ENCODE results near the gene EVPL. TPM values are rescaled to one million over a fixed set of nuclear protein-coding genes. Genes with fewer than 3 reads are reported as not detected.
A peak's percentile ranks its signal among the peaks of the same experiment; 100 is the strongest.
"Not testable (repeated sequence)": the region's sequence is repeated elsewhere in the genome, so short reads cannot be mapped to it uniquely, and the experiment has no call there.

EVPL gene
- total RNA-seq, 1 donor from 2014 or later, result not detected

DNA sequence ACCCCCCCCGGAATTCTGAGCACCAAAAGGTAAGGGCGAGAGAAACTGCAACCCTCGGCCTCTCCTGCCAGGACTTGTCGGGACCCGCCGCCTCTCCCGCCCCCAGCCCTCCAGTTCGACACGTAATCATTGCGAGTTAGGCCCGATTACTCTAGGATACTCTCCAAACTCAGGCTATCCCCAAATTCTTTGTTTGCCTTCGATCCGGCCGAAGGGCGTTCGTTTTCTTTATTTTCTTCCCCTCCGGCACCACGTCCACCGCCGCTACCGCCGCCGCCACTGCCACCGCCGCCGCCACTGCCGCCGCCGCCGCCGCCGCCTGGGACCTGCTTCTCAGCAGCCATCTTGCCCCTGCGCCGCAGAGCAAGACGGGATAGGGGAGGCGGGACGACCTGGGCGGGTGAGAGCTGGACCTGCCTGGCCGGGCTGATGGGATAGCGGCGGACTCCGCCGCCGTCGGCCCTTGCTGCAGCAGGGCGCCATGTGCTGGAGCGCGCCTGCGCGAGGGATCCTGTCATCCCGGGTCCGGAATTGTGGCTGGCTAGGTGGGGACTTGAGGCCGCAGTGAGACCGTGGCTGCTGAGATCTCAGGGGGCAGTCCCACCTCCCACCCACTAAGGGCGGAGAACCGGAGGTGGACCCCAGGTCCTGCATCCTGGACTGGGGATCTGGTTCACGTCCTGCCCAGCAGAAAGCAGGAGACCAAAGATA lies 45.2 kb upstream of the EVPL start, which contains the start of gene SRP68:
Gene SRP68 (minus strand): TSS at position 370 of the 711 bp plus-strand sequence. CDS start 26 bp downstream, at position 344.
- TF ChIP-seq, protein P1, sequence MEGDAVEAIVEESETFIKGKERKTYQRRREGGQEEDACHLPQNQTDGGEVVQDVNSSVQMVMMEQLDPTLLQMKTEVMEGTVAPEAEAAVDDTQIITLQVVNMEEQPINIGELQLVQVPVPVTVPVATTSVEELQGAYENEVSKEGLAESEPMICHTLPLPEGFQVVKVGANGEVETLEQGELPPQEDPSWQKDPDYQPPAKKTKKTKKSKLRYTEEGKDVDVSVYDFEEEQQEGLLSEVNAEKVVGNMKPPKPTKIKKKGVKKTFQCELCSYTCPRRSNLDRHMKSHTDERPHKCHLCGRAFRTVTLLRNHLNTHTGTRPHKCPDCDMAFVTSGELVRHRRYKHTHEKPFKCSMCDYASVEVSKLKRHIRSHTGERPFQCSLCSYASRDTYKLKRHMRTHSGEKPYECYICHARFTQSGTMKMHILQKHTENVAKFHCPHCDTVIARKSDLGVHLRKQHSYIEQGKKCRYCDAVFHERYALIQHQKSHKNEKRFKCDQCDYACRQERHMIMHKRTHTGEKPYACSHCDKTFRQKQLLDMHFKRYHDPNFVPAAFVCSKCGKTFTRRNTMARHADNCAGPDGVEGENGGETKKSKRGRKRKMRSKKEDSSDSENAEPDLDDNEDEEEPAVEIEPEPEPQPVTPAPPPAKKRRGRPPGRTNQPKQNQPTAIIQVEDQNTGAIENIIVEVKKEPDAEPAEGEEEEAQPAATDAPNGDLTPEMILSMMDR (IDR thresholded peaks at IDR 0.05), result no peak
- H3K27ac ChIP-seq, result peak within 1 kb of the TSS; percentile 50 to 68
- peak; percentile 67 to 96 for DNase-seq (ENCODE audit: low spot score in 2 of 2)
- H3K4me1 ChIP-seq, result peaks cover 17 to 38% of the 10 kb centered on the region in 2 donors
- H3K36me3 ChIP-seq, result peaks cover 14 to 16% of the 10 kb centered on the region in 2 donors
- H3K27me3 ChIP-seq, result peaks cover 31% of the 10 kb centered on the region
- H3K4me3 ChIP-seq, result peak within 1 kb of the TSS; percentile 81 to 96
- intact Hi-C loops (cut with DNase I), result loop anchor here (2.0 kb wide), 1 partner anchor 30 kb away; the partner anchor contains the start of gene EXOC7
- H3K9me3 ChIP-seq, result no peaks in the 10 kb centered on the region

DNA sequence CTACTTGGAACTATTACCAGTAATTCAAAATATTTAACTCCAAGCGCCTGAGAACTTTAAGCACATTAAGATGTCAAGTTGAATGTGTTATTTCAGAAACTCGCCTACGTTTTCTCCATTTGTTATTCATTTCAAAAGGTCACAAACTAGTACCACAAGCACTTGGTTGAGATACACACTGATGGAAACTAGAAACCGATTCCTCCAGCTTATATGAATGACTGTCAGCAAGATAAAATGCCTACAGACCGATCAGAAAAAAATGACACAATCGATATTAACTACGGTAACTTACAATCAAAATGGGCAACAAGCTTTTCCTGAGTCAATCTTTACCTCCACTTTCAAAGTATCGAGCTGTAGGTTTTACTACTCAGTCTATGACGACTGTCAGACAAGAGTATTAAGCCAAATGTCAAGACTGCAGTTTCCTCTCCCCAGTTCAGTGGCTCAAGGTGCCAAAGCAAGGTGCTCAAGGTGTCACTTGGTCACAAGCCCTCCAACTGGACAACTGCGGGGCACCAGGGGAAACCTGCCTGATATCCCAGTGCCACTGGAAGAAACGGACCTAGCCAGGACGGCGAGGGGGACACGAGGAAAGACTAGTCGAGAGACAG lies 44.5 kb upstream of the EVPL start:
- H3K27ac ChIP-seq, result peak overlapping the region; percentile 50 to 68
- peaks cover 24% of the 10 kb centered on the region for H3K27me3 ChIP-seq
- H3K9me3 ChIP-seq, result no peaks in the 10 kb centered on the region
- peaks cover 17 to 37% of the 10 kb centered on the region in 2 donors for H3K4me1 ChIP-seq
- intact Hi-C loops (cut with DNase I), result loop anchor here (2.0 kb wide), 1 partner anchor 31 kb away; the partner anchor contains the start of gene EXOC7
- no peak for DNase-seq (ENCODE audit: low spot score in 2 of 2)
- TF ChIP-seq, protein P1 (IDR thresholded peaks at IDR 0.05), result no peak
- H3K4me3 ChIP-seq, result peak overlapping the region; percentile 81 to 96
- peaks cover 21 to 22% of the 10 kb centered on the region in 2 donors for H3K36me3 ChIP-seq

DNA sequence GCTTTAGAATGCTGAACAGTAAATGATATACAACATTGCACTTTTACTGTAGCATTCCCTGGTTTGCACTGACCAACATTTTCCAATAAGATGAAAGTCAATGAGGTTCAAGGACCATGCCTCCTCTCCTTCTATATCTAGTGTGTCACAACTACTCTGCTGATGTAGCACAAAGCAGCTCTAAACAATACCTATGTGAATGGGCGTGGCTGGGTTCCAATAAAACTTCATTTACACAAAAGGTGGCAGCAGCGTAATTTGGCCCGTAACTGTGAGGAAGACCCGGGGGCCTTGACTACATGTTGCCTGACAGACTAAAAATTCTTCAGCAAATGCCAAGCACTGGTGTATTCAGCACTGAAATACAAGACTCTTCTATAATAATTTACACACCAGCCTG lies 38.7 kb upstream of the EVPL start:
- H3K4me3 ChIP-seq, result no peak overlapping the region
- H3K27ac ChIP-seq, result no peak overlapping the region
- H3K36me3 ChIP-seq, result peaks cover 71 to 78% of the 10 kb centered on the region in 2 donors
- no peaks in the 10 kb centered on the region for H3K9me3 ChIP-seq
- peaks cover 3 to 6% of the 10 kb centered on the region in 2 donors for H3K4me1 ChIP-seq
- intact Hi-C loops (cut with DNase I), result no loop called here
- no peak for DNase-seq (ENCODE audit: low spot score in 2 of 2)
- TF ChIP-seq, protein P1 (IDR thresholded peaks at IDR 0.05), result no peak
- H3K27me3 ChIP-seq, result no peaks in the 10 kb centered on the region

DNA sequence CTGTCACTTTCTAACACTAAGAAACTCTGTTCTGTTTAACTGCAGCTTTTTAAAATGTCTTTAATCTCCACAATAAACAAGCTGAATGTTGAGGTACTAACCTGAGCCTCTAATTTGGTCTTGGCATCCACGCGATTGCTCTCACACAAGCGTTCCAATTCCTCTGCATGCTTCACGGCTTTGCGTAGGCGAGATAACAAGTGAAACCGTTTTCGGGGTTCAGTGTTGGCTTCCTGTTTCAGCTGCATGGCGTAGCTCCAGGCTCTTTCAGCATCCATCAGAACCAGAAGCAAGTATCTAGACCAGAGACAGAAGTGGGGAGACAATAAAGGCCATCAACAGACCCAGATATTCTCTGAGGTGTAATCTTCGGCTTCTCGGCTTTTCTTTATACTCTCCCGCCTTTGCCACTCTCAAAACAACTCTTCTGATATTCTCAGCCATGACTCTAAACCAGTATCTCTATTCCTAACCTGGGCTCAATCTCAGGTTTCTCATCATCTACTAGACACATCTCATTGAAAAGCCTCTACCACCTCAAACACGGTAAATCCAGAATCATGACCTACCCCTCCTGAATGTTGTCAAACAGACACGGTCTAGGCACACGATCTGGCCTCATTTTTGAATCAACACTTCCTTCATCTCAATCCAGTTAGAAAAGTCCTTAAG lies 36.9 kb upstream of the EVPL start:
- H3K36me3 ChIP-seq, result peaks cover 88 to 93% of the 10 kb centered on the region in 2 donors
- H3K9me3 ChIP-seq, result no peaks in the 10 kb centered on the region
- no peaks in the 10 kb centered on the region for H3K27me3 ChIP-seq
- TF ChIP-seq, protein P1 (IDR thresholded peaks at IDR 0.05), result no peak
- no peak overlapping the region for H3K27ac ChIP-seq
- no peak overlapping the region for H3K4me3 ChIP-seq
- no peaks in the 10 kb centered on the region for H3K4me1 ChIP-seq
- DNase-seq (ENCODE audit: low spot score in 2 of 2), result no peak
- intact Hi-C loops (cut with DNase I), result no loop called here

DNA sequence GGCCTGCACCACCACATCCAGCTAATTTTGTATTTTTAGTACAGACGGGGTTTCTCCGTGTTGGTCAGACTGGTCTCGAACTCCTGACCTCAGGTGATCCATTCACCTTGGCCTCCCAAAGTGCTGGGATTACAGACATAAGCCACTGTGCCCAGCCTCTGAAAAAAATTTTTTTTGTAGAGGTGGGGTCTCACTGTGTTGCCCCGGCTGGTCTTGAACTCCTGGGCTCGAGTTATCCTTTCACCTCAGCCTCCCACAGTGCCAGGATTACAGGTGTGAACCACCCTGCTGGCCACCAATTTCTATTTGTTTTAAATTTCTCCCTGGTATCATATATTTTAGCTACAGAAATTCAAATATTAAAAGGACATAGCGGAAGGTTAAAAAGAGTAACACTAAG lies 31.2 kb upstream of the EVPL start:
- H3K4me1 ChIP-seq; H3K9me3 ChIP-seq; H3K4me3 ChIP-seq; H3K27me3 ChIP-seq; DNase-seq (ENCODE audit: low spot score in 2 of 2); intact Hi-C loops (cut with DNase I); H3K27ac ChIP-seq: not testable (repeated sequence)
- peaks cover 83 to 95% of the 10 kb centered on the region in 2 donors for H3K36me3 ChIP-seq
